ENCODE results near the gene MADD.

MADD gene

DNA sequence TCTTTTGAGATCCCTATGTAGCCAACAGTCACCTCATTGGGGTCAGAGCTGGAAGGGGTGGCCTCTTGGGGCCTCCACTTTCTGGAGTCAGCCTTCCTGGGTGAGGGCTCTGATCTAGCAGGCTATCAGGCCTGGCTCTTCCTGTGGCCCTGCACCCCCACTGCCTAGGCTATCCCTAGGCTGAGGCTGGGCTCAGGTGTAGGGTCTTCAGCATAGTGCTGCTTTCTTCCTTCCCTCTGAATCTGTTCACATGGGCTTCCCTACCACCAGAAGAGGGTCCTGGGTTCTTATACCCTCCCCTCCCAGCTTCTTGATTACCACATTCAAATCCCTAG is 108.9 kb downstream of the MADD start:
- Histone ChIP-seq H3K4me2 (ENCODE audit: low read length) (peak overlapping the region; percentile 92), H3K4me1 (ENCODE audit: low read length) (peaks cover 22% of the 10 kb centered on the region), H3K36me3 (replicated peaks; ENCODE audit: low read depth, low read length) (no peaks in the 10 kb centered on the region), H4K20me1 (ENCODE audit: insufficient read depth, low read length) (no peaks in the 10 kb centered on the region), H2AFZ (ENCODE audit: low read depth, low read length) (peak overlapping the region; percentile 12; the same call in 1 of the 2 replicates), H3K27me3 (ENCODE audit: low read depth, low read length) (no peaks in the 10 kb centered on the region), H3K9me3 (ENCODE audit: insufficient read depth, low read length) (no peaks in the 10 kb centered on the region), H3K27ac (ENCODE audit: low read length) (peak overlapping the region; percentile 66), H3K79me2 (ENCODE audit: low read length) (peaks cover 32% of the 10 kb centered on the region), H3K9ac (ENCODE audit: low read length) (peak overlapping the region; percentile 98), H3K4me3 (ENCODE audit: low read length) (peak overlapping the region; percentile 94)
- TF ChIP-seq, protein P1, sequence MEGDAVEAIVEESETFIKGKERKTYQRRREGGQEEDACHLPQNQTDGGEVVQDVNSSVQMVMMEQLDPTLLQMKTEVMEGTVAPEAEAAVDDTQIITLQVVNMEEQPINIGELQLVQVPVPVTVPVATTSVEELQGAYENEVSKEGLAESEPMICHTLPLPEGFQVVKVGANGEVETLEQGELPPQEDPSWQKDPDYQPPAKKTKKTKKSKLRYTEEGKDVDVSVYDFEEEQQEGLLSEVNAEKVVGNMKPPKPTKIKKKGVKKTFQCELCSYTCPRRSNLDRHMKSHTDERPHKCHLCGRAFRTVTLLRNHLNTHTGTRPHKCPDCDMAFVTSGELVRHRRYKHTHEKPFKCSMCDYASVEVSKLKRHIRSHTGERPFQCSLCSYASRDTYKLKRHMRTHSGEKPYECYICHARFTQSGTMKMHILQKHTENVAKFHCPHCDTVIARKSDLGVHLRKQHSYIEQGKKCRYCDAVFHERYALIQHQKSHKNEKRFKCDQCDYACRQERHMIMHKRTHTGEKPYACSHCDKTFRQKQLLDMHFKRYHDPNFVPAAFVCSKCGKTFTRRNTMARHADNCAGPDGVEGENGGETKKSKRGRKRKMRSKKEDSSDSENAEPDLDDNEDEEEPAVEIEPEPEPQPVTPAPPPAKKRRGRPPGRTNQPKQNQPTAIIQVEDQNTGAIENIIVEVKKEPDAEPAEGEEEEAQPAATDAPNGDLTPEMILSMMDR (IDR thresholded peaks at IDR 0.05; ENCODE audit: low read depth, low read length) = no peak

DNA sequence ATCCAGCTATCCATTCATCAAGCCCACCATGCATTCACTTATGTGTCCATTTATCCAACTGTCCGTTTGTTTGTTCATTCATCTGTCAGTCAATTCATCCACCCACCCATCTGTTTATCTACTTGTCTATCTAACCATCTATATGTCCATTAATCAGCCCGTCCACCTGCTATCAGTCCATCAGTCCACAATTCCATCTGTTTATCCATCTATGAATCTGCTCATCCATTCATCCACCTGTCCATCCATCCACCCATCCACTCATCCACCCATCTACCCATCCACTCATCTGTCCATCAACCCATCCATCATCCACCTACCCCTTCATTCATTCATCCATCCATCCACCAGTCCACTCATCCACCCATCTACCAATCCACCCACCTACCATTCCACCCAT is 109.4 kb downstream of the MADD start:
- no peak overlapping the region for H2AFZ ChIP-seq (ENCODE audit: low read depth, low read length)
- no peak overlapping the region for H3K27ac ChIP-seq (ENCODE audit: low read length)
- peak overlapping the region; percentile 92 for H3K4me2 ChIP-seq (ENCODE audit: low read length)
- no peaks in the 10 kb centered on the region for H3K9me3 ChIP-seq (ENCODE audit: insufficient read depth, low read length)
- no peak for TF ChIP-seq EZH2phosphoT487 (IDR thresholded peaks at IDR 0.05; ENCODE audit: low read depth)
- TF ChIP-seq, protein P1 (IDR thresholded peaks at IDR 0.05; ENCODE audit: low read depth, low read length) = no peak
- H4K20me1 ChIP-seq (ENCODE audit: insufficient read depth, low read length) = no peaks in the 10 kb centered on the region
- peak overlapping the region; percentile 98; the same call in 1 of the 2 replicates for H3K9ac ChIP-seq (ENCODE audit: low read length)
- no peaks in the 10 kb centered on the region for H3K36me3 ChIP-seq (replicated peaks; ENCODE audit: low read depth, low read length)
- peak overlapping the region; percentile 94; the same call in 1 of the 2 replicates for H3K4me3 ChIP-seq (ENCODE audit: low read length)
- H3K79me2 ChIP-seq (ENCODE audit: low read length) = peaks cover 32% of the 10 kb centered on the region
- H3K27me3 ChIP-seq (ENCODE audit: low read depth, low read length) = no peaks in the 10 kb centered on the region
- H3K4me1 ChIP-seq (ENCODE audit: low read length) = peaks cover 22% of the 10 kb centered on the region

Data from OCI-LY3 (cell line).